ENCODE measurements around the gene PCBD1.

The PCBD1 gene

DNA sequence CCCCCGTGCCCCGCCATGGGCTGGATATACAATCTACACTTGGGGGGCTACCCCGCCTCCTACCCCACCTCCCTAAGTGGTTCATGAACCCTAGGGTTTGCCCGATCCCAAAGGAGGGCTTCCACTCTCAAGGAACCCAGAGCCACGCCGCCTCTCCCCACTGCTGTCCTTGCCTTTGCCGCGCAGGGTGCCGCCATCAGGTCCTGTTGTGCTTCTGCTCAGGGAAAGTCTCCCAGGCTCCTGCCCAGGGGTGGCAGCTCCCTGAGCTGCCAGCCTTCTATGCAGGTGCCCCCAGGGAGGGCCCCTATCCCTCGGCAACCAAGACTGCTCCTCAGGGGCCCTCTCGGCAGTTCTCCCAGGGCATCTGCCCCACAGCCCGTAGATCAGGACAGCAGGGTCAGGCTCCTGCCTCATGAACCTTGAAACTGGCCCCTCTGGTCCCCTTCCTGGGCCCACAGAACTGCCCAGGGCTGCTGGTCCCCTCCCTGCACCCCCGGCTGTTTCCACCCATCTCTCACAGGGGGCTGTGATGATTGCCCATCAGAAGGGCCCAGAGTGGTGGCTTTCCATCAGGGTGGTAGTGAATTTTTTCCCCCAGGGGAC, 13.0 kb upstream of the PCBD1 start:
- no peak for TF ChIP-seq EP300 (IDR thresholded peaks at IDR 0.05; ENCODE audit: borderline replicate concordance)
- TF ChIP-seq NFIC (IDR thresholded peaks at IDR 0.05) = no peak
- no peak for TF ChIP-seq TAF1 (IDR thresholded peaks at IDR 0.05; ENCODE audit: low read depth)
- TF ChIP-seq, protein P1, sequence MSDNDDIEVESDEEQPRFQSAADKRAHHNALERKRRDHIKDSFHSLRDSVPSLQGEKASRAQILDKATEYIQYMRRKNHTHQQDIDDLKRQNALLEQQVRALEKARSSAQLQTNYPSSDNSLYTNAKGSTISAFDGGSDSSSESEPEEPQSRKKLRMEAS (IDR thresholded peaks at IDR 0.05) = no peak
- TF ChIP-seq CEBPB (IDR thresholded peaks at IDR 0.05) = no peak
- TF ChIP-seq ZBTB7A (IDR thresholded peaks at IDR 0.05; ENCODE audit: low read depth) = no peak
- TF ChIP-seq, protein P2, sequence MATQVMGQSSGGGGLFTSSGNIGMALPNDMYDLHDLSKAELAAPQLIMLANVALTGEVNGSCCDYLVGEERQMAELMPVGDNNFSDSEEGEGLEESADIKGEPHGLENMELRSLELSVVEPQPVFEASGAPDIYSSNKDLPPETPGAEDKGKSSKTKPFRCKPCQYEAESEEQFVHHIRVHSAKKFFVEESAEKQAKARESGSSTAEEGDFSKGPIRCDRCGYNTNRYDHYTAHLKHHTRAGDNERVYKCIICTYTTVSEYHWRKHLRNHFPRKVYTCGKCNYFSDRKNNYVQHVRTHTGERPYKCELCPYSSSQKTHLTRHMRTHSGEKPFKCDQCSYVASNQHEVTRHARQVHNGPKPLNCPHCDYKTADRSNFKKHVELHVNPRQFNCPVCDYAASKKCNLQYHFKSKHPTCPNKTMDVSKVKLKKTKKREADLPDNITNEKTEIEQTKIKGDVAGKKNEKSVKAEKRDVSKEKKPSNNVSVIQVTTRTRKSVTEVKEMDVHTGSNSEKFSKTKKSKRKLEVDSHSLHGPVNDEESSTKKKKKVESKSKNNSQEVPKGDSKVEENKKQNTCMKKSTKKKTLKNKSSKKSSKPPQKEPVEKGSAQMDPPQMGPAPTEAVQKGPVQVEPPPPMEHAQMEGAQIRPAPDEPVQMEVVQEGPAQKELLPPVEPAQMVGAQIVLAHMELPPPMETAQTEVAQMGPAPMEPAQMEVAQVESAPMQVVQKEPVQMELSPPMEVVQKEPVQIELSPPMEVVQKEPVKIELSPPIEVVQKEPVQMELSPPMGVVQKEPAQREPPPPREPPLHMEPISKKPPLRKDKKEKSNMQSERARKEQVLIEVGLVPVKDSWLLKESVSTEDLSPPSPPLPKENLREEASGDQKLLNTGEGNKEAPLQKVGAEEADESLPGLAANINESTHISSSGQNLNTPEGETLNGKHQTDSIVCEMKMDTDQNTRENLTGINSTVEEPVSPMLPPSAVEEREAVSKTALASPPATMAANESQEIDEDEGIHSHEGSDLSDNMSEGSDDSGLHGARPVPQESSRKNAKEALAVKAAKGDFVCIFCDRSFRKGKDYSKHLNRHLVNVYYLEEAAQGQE (IDR thresholded peaks at IDR 0.05; ENCODE audit: low read depth) = no peak
- no peak for TF ChIP-seq EGR1 (IDR thresholded peaks at IDR 0.05)
- no peak for TF ChIP-seq RAD21 (IDR thresholded peaks at IDR 0.05; ENCODE audit: low read depth)
- no peak for TF ChIP-seq FOXM1 (IDR thresholded peaks at IDR 0.05; ENCODE audit: borderline replicate concordance, low read depth)
- no peak for TF ChIP-seq YY1 (IDR thresholded peaks at IDR 0.05; ENCODE audit: low read depth)
- TF ChIP-seq, protein P3, sequence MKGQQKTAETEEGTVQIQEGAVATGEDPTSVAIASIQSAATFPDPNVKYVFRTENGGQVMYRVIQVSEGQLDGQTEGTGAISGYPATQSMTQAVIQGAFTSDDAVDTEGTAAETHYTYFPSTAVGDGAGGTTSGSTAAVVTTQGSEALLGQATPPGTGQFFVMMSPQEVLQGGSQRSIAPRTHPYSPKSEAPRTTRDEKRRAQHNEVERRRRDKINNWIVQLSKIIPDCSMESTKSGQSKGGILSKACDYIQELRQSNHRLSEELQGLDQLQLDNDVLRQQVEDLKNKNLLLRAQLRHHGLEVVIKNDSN (IDR thresholded peaks at IDR 0.05) = no peak
- no peak for TF ChIP-seq TCF12 (IDR thresholded peaks at IDR 0.05; ENCODE audit: low read depth)
- TF ChIP-seq CREB1 (IDR thresholded peaks at IDR 0.05; ENCODE audit: low read depth) = no peak
- TF ChIP-seq TEAD4 (IDR thresholded peaks at IDR 0.05) = no peak

DNA sequence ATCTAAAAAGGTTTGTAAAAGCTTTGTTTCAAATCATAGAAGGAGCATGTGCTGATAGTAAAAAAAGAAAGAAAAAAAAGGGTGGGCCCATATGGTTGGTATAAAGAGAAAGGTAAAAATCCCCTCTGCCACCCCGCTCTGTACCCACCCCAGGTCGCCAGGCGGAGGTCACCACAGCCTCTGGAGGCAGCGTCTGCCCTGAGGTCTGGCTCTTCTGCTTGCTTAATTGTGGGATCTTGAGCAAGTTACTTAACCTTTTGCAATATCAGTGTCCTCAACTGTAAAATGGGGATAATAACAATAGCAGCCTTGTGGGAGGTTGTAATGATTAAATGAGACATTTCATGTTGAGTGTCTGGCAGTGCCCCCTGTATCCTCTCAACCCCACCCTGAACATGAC, 10.7 kb upstream of the PCBD1 start:
- TF ChIP-seq CEBPB (IDR thresholded peaks at IDR 0.05) (no peak), YY1 (IDR thresholded peaks at IDR 0.05; ENCODE audit: low read depth) (no peak), TAF1 (IDR thresholded peaks at IDR 0.05; ENCODE audit: low read depth) (no peak), ZBTB7A (IDR thresholded peaks at IDR 0.05; ENCODE audit: low read depth) (no peak), TCF12 (IDR thresholded peaks at IDR 0.05; ENCODE audit: low read depth) (no peak)

DNA sequence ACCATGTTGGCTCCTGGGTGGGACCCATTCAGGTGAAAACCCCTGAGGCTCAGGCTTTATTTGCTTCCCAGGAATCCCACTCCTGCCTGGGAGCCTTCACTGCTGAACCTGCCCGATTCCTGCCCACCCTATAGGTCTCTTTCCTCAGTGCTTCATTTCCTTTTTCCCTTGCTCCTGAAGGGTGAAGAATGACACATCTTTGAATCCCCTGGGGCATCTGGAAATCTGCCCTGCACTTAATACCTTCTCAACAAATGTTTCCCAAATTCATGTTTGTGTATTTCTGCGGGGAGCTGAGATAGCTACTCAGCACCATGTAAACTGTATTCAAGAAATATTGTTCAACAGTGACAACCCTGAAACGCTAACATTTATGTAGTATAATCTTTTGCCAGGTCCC, 10.3 kb upstream of the PCBD1 start:
- TF ChIP-seq CREB1 (IDR thresholded peaks at IDR 0.05; ENCODE audit: low read depth) = no peak
- TF ChIP-seq FOXM1 (IDR thresholded peaks at IDR 0.05; ENCODE audit: borderline replicate concordance, low read depth) = no peak
- no peak for TF ChIP-seq NFIC (IDR thresholded peaks at IDR 0.05)

DNA sequence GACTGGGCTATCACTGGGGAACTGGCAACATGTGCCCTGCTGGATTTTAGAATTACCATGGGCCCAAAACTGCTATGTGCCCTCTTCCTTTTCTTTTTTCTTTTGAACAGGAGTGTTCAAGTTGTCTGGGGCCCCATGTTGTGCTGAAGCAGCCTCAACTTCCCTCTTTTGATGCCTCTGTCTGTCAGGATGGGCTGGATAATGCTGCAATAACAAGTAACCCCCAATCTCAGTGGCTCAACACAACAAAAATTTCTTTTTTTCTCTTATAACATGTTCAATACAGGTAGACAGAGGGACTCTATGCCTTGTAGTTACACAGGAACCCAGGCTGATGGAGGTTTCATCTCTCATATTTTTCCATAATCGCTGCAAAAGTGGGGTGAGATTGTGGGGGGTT, 8.2 kb upstream of the PCBD1 start:
- no peak for TF ChIP-seq CEBPB (IDR thresholded peaks at IDR 0.05)
- no peak for TF ChIP-seq RAD21 (IDR thresholded peaks at IDR 0.05; ENCODE audit: low read depth)
- TF ChIP-seq, protein P1 (IDR thresholded peaks at IDR 0.05) = no peak
- no peak for TF ChIP-seq CREB1 (IDR thresholded peaks at IDR 0.05; ENCODE audit: low read depth)
- no peak for TF ChIP-seq ZBTB7A (IDR thresholded peaks at IDR 0.05; ENCODE audit: low read depth)
- TF ChIP-seq TCF12 (IDR thresholded peaks at IDR 0.05; ENCODE audit: low read depth) = no peak
- TF ChIP-seq, protein P2 (IDR thresholded peaks at IDR 0.05; ENCODE audit: low read depth) = no peak
- TF ChIP-seq, protein P3 (IDR thresholded peaks at IDR 0.05) = no peak
- no peak for TF ChIP-seq EGR1 (IDR thresholded peaks at IDR 0.05)

DNA sequence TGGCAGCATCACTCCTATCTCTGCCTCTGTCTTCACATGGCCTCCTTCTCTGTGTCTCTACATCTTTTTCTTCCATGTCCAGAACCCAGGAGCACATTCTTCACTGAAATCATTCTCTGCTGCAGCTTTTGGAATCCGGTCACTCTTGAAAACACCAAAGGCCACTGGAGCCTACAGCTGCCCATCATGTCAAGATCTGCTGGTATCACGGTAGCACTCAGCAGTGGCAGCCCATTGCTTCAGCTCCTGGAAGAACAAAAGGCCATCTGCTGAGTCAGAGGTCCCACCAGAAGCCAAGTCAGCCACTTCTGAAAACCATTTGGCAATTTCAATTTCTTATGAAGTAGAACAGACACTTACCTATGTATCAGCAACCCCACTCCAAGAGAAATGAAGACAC, 6.1 kb upstream of the PCBD1 start:
- TF ChIP-seq RAD21 (IDR thresholded peaks at IDR 0.05; ENCODE audit: low read depth) (no peak), NFIC (IDR thresholded peaks at IDR 0.05) (no peak), FOXM1 (IDR thresholded peaks at IDR 0.05; ENCODE audit: borderline replicate concordance, low read depth) (no peak), ZBTB7A (IDR thresholded peaks at IDR 0.05; ENCODE audit: low read depth) (no peak), YY1 (IDR thresholded peaks at IDR 0.05; ENCODE audit: low read depth) (no peak), EP300 (IDR thresholded peaks at IDR 0.05; ENCODE audit: borderline replicate concordance) (no peak), TEAD4 (IDR thresholded peaks at IDR 0.05) (no peak)
- TF ChIP-seq, protein P2 (IDR thresholded peaks at IDR 0.05; ENCODE audit: low read depth) = no peak
- TF ChIP-seq, protein P3 (IDR thresholded peaks at IDR 0.05) = no peak
